HG02981 (cell line): ENCODE measurements around the gene RASGRP4.
"Not testable (repeated sequence)": the region's sequence is repeated elsewhere in the genome, so short reads cannot be mapped to it uniquely, and the experiment has no call there.

Experiments
- ATAC-seq: cut with Tn5 transposase; IDR thresholded peaks from one replicate; pipeline ENCODE4 v1.9.1; 2021; ENCODE audit warnings: mild to moderate bottlenecking, moderate library complexity; ENCODE audit not compliant: unreplicated experiment

Gene RASGRP4, protein sequence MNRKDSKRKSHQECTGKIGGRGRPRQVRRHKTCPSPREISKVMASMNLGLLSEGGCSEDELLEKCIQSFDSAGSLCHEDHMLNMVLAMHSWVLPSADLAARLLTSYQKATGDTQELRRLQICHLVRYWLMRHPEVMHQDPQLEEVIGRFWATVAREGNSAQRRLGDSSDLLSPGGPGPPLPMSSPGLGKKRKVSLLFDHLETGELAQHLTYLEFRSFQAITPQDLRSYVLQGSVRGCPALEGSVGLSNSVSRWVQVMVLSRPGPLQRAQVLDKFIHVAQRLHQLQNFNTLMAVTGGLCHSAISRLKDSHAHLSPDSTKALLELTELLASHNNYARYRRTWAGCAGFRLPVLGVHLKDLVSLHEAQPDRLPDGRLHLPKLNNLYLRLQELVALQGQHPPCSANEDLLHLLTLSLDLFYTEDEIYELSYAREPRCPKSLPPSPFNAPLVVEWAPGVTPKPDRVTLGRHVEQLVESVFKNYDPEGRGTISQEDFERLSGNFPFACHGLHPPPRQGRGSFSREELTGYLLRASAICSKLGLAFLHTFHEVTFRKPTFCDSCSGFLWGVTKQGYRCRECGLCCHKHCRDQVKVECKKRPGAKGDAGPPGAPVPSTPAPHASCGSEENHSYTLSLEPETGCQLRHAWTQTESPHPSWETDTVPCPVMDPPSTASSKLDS

DNA sequence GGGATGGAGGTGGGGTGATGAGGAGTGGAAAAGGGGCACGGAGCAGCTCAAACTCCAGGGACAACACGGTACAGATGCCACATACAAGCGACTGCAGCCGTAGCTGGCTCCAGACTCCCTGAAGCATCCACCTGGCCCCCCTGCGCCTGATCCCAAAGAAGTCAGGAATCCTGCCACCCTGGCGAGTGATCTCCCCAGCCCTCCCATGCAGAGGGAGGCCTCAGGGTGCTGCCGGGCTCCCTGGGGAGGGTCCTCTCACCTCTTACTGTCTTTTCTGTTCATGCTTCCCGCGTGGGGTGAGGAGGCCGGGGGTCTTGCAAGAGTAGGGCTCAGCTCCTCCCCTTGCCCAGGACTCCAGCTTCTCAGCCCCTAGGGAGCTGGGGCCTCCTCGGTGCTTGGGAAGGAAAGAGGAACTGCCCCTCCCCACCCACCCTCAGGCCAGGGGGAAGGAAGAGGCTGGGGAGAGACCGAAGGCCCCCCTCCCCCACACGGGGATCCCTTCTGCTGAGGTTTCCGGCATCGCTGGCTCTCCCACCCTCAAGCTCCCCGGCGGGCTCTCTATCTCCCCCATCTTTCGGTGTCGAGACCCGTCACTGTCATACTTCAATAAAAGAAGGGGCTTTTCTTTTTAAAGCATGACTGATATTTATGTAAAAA lies at the start of gene RASGRP4:
RASGRP4 (minus strand) TSS at position 410 of the 657 bp plus-strand sequence; CDS start at position 282, 128 bp downstream.
- no peak for ATAC-seq

DNA sequence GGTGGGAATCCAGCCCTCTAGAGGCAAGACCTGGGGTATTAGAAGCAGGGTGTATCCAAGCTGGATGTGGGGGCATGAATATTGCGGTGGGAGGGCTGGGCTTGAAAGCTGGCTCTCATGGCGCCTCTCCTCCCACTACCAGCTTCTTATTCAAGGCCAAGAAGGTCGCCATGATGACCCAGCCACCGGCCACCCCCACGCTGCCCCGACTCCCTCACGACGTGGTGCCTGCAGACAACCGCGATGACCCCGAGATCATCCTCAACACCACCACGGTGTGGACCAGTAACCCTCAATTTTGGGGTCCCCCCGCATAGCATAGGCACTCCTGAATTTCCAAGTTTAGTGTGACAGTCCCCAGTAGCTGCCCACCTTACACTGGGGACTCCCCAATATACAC lies 49.2 kb upstream of the RASGRP4 start:
- no peak for ATAC-seq

DNA sequence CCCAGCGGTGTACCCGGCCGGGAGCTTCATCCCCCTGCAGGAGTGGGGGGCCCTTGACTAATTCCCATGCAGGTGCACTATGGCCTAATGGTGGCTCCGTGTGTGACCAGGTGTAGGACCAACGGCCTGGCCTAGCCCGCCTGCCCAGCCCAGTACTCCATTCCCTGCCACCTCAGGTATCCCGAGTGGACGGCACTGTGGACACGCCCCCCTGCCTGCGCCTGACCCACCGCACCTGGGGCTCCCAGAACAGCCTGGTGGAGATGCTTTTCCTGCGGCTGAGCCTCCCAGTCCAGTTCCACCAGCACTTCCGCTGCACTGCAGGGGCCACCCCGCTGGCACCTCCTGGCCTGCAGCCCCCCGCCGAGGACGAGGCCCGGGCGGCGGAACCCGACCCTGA lies 47.2 kb upstream of the RASGRP4 start:
- ATAC-seq: no peak

DNA sequence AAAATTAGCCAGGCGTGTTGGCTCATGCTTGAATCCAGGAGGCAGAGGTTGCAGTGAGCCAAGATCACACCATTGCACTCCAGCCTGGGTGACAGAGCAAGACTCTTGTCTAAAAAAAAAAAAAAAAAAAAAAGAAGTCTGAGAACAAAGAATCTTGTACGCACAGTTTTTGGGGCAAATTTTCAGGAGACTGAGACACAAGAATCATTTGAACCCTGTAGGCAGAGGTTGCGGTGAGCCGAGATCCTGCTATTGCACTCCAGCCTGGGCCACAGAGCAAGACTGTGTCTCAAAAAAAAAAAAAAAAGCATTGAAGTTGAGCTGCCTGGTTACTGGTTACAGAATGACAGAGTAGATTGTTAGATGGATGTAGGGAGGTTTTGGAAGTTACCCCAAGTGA lies 46.7 kb upstream of the RASGRP4 start:
- not testable (repeated sequence) for ATAC-seq

DNA sequence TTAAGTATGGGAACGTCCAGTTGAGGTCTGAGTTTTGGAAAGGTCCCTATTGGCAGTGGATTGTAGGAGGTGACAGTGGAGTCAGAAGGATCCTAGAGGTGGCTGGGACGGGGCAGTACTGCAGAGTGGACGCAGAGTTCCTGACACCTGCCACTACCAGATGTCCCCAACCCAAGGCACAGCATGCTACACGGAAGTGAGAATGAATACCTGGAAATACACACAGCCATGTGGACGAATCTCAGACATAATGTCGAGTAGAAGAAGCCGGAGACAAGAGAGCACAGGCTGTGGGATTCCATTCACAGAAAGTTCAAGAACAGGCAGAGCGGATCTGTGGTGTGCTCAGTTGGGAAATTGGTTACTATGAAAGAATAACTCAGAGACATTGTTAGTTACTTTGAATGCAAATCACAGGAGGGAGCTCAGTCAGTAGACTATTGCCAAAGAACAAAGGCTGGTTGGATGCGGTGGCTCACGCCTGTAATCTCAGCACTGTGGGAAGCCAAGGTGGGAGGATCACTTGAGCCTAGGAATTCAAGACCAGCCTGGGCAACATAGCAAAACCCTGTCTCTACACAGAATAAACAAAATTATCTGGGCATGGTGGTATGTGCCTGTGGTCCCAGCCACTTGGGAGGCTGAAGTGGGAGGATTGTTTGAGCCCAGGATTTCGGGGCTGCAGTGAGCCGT lies 44.9 kb upstream of the RASGRP4 start:
- ATAC-seq: no peak

DNA sequence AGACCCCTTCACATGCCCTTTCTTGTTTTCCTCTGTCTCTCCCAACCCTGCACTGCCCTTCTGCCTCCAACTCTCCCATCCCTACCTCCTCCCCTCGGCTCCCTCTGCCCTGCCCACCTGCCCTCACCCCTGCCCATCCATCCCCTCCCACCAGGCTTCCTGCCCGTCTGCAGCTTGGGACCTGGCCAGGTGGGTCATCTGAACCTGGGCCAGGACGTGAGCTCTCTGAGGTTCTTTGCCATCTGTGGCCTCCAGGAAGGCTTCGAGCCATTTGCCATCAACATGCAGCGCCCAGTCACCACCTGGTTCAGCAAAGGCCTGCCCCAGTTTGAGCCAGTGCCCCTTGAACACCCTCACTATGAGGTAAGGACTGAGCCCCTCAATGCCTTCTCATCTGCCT lies 43.1 kb upstream of the RASGRP4 start:
- ATAC-seq: no peak

DNA sequence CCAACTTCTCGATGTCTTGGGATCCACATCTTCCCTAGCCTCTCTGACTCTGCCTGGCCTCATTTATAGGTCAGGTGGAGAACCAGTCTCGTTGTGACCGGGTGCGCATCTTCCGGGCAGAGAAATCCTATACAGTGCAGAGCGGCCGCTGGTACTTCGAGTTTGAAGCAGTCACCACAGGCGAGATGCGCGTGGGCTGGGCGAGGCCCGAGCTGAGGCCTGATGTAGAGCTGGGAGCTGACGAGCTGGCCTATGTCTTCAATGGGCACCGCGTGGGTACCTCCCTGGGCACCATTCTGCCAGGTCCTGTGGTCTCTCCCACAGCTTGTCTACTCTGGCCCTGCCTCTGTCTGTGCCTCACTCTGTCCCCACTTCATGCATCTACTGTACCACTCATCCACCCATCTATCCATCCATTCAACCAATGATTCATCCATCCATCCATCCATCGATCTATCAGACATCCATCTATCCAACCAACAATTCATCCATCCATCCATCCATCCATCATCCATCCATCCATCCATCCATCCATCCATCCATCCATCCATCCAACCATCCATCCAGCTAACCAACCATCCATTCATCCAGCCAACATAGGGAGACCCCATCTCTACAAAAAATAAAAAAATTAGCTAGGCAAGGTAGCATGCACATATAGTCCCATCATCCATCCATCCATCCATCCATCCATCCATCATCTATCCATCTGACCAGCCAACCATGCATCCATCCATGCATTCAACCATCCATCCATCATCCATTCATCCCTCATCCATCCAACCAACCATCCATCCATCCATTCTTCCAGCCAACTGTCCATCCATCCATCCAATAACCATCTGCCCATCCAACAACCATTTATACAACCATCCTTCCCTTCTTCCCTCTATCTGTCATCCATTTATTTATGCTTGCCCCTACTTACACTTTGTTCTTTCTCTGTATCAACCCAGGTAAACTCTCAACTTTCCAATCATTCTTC lies 41.8 kb upstream of the RASGRP4 start:
- no peak for ATAC-seq

DNA sequence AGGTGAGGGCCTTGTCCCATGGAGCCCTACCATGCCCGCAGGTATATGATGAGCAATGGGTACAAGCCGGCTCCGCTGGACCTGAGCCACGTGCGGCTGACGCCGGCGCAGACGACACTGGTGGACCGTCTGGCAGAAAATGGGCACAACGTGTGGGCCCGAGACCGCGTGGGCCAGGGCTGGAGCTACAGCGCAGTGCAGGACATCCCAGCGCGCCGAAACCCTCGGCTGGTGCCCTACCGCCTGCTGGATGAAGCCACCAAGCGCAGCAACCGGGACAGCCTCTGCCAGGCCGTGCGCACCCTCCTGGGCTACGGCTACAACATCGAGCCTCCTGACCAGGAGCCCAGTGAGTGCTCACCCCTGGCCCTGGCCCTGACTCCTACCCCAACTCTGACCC lies 40.0 kb upstream of the RASGRP4 start:
- no peak for ATAC-seq

DNA sequence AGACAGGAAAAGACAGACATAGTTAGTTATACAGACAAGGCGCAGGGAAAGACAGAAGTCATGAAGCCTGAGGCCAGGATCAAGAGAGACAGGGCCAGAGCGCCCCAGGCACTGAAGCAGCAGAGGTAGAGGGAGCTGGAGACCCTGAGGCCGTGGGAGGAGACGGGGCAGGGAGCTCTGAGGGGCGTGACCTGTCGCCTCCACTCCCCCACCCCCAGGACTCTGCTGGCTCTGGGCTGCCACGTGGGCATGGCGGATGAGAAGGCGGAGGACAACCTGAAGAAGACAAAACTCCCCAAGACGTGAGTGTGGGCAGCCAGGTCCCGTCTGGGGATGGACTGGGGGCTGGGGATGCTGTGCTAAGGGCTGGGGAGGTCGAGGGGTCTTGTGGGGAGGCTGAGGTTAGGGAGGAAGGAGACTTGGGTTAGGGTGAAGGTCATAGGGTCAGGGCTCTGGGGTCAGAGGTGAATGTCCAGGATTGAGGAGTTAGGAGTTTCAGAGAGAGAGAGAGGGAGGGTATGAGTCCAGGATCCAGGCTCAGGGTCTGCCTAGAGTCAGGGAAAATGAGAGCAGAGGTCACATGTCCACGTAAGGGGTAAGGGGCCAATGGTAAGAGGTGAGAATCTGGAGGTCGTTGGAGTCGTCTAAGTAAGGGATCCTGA lies 38.5 kb upstream of the RASGRP4 start:
- no peak for ATAC-seq

DNA sequence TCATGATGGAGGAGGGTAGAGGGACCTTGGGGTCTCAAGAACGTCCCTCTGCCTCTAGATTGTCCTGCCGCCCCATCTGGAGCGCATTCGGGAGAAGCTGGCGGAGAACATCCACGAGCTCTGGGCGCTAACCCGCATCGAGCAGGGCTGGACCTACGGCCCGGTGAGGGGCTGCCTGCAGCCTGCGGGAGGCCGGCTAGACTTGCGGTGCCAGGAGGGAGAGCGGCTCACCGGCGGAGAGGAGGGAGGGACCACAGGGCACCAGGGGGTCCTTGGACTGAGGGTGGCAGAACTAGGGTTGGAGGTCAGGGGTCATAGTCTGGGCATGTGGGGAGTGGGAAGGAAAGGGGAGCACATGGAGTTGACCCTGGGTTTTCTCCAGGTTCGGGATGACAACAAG lies 37.3 kb upstream of the RASGRP4 start:
- no peak for ATAC-seq

DNA sequence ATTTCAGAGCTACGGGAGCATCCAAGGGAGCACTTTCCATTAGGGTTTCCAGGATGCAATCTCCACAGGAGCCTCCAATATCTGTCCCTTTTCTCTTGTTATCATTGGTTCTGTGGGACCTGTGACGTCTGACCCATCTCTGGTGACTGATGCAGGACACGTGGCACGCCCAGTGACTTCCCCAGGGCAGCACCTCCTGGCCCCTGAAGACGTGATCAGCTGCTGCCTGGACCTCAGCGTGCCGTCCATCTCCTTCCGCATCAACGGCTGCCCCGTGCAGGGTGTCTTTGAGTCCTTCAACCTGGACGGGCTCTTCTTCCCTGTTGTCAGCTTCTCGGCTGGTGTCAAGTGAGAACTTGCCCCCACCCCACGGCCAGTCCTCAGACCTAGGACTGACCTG lies 33.0 kb upstream of the RASGRP4 start:
- ATAC-seq: no peak

DNA sequence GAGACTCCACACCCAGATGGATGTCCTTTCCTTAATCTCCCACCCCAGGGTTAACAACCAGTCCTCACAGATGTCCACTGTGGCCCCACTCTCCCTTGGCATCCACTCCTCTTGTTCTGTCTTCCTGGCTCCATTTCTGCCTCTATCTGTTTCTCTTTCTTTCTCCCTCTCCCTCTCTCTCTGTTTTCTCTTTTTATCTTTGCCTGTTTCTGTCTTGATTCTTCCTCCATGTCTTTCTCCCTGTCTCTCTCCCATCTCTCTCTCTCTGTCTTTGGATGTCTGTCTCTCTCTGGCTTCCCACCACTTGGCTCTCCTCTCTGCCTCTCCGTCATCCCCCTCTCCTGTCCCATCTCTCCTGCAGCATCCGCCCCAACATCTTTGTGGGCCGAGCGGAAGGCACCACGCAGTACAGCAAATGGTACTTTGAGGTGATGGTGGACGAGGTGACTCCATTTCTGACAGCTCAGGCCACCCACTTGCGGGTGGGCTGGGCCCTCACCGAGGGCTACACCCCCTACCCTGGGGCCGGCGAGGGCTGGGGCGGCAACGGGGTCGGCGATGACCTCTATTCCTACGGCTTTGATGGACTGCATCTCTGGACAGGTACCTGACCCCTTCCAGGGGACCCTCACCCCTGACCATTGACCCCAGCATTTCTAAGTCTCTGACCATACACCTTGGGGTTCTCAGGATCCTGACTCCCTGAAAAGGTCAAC lies 31.8 kb upstream of the RASGRP4 start:
- no peak for ATAC-seq

DNA sequence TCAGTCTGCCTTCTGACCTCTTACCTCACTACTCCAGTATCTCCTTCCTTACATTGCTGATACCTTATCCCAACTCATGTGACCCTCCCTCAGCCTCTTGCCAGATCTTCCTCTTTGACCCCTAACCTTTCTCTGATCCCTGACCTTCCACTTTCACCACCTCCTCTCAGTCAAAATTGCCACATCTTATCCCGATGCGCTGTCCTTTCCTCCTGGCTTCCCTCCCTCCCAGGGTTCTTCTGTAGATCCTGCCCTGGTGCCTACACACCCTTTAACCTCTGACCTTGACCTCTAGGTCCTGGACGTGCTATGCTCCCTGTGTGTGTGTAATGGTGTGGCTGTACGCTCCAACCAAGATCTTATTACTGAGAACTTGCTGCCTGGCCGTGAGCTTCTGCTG lies 31.2 kb upstream of the RASGRP4 start:
- no peak for ATAC-seq

DNA sequence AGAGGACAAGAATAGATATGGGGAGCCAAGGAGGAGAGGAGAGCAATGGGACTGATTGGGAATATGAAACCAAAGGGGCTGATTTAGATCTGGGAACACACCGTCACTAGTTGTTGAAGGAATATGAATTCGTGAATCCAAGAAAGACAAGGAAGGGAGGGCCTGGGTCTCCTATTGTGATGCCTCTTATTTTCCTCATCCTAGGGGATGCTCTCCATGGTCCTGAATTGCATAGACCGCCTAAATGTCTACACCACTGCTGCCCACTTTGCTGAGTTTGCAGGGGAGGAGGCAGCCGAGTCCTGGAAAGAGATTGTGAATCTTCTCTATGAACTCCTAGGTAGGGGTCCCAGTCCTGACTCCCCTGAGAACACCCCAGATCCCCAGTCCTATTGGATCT lies 29.0 kb upstream of the RASGRP4 start:
- ATAC-seq: no peak

DNA sequence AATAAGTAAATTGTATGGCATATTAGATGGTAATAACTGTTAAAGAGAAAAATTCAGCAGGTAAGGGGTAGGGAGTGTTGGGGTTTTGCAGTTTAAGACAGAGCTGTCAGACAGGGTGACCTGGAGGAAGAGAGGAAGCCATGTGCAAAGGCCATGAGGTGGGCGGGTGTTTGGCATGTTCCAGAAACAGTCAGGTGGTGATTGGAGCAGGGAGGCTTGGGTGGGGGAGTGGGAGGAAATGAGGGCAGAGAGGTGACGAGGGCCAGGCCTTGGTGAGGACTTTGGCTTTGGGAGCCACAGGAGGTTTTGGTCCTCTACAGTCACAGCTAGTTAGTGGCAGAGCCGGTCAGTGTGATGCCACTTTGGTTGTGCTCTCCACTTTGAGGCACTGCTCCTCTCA lies 27.6 kb upstream of the RASGRP4 start:
- no peak for ATAC-seq

DNA sequence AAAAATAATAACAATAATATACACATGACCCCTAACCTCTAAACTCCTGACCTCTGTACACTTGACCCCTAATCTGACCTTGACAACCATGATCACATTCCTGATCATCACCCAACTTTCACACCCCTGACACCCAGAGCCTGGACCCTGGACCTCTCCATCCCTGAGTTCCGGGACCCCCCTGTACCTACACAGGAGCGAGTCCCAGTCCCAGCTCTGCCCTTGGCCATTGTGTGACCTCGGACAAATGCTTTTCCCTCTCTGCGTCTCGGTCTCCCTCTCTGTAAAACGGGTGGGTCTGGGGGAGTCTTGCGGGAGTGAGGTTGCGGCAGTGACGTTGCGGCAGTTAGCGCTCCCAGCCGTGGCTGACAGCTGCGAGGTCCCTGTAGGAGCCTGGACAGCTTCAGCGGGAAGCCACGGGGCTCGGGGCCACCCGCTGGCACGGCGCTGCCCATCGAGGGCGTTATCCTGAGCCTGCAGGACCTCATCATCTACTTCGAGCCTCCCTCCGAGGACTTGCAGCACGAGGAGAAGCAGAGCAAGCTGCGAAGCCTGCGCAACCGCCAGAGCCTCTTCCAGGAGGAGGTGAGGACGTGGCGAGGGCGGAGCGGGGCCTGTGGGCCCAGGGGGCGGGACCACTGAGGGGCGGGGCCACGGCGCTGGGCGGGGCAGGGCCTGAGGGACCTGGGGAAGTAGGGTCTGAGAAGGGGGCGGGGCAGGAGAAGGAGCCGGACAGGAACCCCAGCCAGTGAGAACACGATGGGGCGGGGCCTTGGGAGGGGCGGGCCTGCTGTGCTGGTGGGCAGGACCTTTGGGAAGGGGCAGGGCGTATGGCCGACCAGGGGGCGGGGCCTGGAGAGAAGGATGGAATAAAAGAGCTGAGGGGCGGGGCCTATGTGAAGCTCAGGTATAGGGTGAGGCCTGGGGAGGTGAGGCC lies 26.7 kb upstream of the RASGRP4 start:
- ATAC-seq: no peak

DNA sequence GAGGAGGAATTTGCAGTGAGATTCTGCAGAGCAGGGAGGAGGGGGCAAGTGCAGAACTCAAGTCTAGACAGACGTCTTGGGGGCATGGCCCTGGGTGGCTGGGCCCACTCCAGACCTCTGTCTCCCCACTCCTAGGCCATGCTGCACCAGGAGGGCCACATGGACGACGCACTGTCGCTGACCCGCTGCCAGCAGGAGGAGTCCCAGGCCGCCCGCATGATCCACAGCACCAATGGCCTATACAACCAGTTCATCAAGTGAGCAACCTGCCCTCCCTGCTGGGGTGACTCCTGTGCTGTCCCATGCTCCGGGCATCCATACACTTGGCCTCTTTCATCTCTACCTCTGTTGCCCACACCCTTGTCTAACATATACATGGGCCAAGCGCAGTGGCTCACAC lies 25.6 kb upstream of the RASGRP4 start:
- ATAC-seq: no peak

DNA sequence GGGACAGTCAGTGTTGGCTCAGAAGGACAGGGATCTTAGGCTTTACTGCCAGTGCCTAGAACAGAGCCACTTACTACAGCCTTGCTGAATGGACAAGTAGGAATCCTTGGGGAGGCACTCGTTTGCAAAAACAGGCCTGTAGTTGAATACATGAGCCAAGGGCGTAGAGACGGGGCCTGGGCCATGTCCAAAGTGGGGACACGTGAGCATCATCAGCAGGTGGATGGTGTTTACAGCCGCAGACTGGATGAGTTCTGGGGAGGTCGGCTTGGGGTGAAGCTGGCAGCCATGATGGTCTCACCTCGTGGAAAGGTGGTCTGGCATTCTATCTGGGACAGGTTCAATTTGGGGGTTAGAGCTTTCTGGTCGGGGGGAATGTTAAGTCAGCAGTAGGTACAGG lies 25.0 kb upstream of the RASGRP4 start:
- no peak for ATAC-seq
